Natural killer cell (primary cell): ENCODE results near the gene NCK2. TPM values are rescaled to one million over a fixed set of nuclear protein-coding genes. Genes with fewer than 3 reads are reported as not detected.

Experiments used
- ATAC-seq, 3 donors: fragments of 150-1000 bp in 2 of 3; fragments of 200-7000 bp in 1 of 3; cut with Tn5 transposase; 1 replicate in 1 of 3; 2 replicates in 2 of 3; pipeline ENCODE4 v1.10.0; 2021; ENCODE audit warnings: mild to moderate bottlenecking in 2 of 3, moderate library complexity in 2 of 3
- DNase-seq, 2 donors: peaks; one replicate each; pipeline versions ENCODE4 v3.0.0 to v3.0.0-alpha.2; 2013 to 2021; ENCODE audit warnings: mixed read lengths in 1 of 2
- H3K27ac ChIP-seq: one replicate; pipeline ENCODE4 v1.5.1; 2013; ENCODE audit warnings: mild to moderate bottlenecking, low read length
- H3K27me3 ChIP-seq: one replicate; pipeline ENCODE4 v1.6.1; 2013; ENCODE audit warnings: low read length; ENCODE audit not compliant: control insufficient read depth, insufficient read depth
- H3K36me3 ChIP-seq: one replicate; pipeline ENCODE4 v1.6.1; 2013; ENCODE audit warnings: low read length; ENCODE audit not compliant: control insufficient read depth, insufficient read depth
- H3K4me1 ChIP-seq: one replicate; pipeline ENCODE4 v1.6.1; 2013; ENCODE audit warnings: low read length; ENCODE audit not compliant: control insufficient read depth, insufficient read depth
- H3K4me3 ChIP-seq: one replicate; pipeline ENCODE4 v1.5.1; 2013; ENCODE audit warnings: low read length
- H3K9me3 ChIP-seq: one replicate; pipeline ENCODE4 v1.6.1; 2013; ENCODE audit warnings: low read length; ENCODE audit not compliant: control insufficient read depth, insufficient read depth
- H3K27ac Mint-ChIP-seq, 2 donors: one replicate each; pipeline ENCODE4 v1.8.0; 2022; ENCODE audit warnings: mild to moderate bottlenecking in 2 of 2, mixed read lengths in 2 of 2, moderate library complexity in 1 of 2
- H3K27me3 Mint-ChIP-seq, 2 donors: one replicate each; pipeline ENCODE4 v1.8.0; 2022; ENCODE audit warnings: low read depth in 2 of 2, mixed read lengths in 2 of 2
- H3K36me3 Mint-ChIP-seq: one replicate; pipeline ENCODE4 v1.8.0; 2022; ENCODE audit warnings: mixed read lengths
- H3K4me1 Mint-ChIP-seq, 2 donors: one replicate each; pipeline ENCODE4 v1.8.0; 2022; ENCODE audit warnings: mixed read lengths in 2 of 2
- H3K4me3 Mint-ChIP-seq: one replicate; pipeline ENCODE4 v1.8.0; 2022; ENCODE audit warnings: mild to moderate bottlenecking, moderate library complexity, mixed read lengths
- H3K9me3 Mint-ChIP-seq, 2 donors: one replicate each; pipeline ENCODE4 v1.8.0; 2022; ENCODE audit warnings: mixed read lengths in 2 of 2
- WGBS: methylation state at CpG from one replicate; pipeline ENCODE4 v1.1.7; 2013; ENCODE audit warnings: missing lambda C conversion rate; ENCODE audit not compliant: insufficient coverage; 5-methylcytosine and 5-hydroxymethylcytosine counted together
- intact Hi-C: fragments of 100-400 bp; cut with micrococcal nuclease; formaldehyde crosslinking; loops from one replicate; pipeline ENCODE4 v1.14.2; 2022
- total RNA-seq, 4 donors: library from RNA; stranded (reverse); fragments of 120-200 nt in 1 of 4; gene quantifications; one replicate each; pipeline versions ENCODE4 v1.2.3 to v1.2.4, GENCODE V29; 2013 to 2022
- TF ChIP-seq, protein P1 (sequence below): fragments of 200-600 bp; IDR thresholded peaks from one replicate; pipeline ENCODE4 v1.8.0; 2022; ENCODE audit warnings: antibody characterized with exemption

Gene NCK2
- total RNA-seq, 3 donors from 2014 or later (not counting 1 experiment from before 2014, with no cell fraction given): 34.1 to 50.8 (median 43.0) TPM

DNA sequence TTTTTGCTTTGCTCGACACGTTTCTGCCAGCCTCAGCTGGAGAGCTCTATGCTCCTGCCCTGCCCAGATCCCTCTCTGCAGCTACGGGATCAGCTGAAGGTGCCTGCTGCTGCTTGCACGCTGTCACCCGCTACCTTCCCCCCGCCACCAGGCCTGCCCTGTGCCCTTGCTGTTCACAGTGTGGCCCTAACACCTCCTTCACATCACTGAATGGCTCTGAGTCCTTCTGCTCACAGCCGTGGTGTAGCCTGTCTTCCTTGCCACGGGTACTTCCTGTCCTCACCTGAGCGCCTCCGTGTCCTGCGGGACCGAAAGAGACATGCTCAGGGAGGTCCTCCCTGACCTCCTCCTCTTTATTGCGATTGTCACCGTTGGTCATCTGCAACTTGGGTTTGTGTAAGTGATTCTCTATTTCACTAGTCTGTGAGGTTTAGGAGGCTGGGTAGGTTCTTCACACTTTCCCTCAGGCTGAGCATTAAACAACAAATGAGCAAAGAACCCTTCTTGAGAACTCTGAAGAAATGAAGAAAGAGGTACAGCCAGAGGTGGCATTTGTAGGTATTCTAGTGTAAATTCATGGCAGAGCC, 127.5 kb downstream of the NCK2 start:
- Histone ChIP-seq H3K4me3 (no peak overlapping the region), H3K4me1 (peaks cover 50% of the 10 kb centered on the region), H3K9me3 (no peaks in the 10 kb centered on the region), H3K27ac (no peak overlapping the region), H3K36me3 (no peaks in the 10 kb centered on the region), H3K27me3 (no peaks in the 10 kb centered on the region)
- peak in 1 of 2 donors; percentile 58 for DNase-seq
- H3K27ac Mint-ChIP-seq: peak overlapping the region; percentile 75 to 83
- no peaks in the 10 kb centered on the region for H3K36me3 Mint-ChIP-seq
- H3K4me1 Mint-ChIP-seq: peaks cover 61 to 72% of the 10 kb centered on the region in 2 donors
- 63% methylated on average over 14 of the region's 14 CpGs for WGBS
- intact Hi-C loops: loop anchor here (5.0 kb wide), 1 partner anchor 75 kb away; no protein-coding TSS in a partner anchor
- ATAC-seq: peak; percentile 42 to 56 (median 54)
- H3K27me3 Mint-ChIP-seq: no peaks in the 10 kb centered on the region
- no peak overlapping the region for H3K4me3 Mint-ChIP-seq
- no peaks in the 10 kb centered on the region for H3K9me3 Mint-ChIP-seq
- TF ChIP-seq, protein P1, sequence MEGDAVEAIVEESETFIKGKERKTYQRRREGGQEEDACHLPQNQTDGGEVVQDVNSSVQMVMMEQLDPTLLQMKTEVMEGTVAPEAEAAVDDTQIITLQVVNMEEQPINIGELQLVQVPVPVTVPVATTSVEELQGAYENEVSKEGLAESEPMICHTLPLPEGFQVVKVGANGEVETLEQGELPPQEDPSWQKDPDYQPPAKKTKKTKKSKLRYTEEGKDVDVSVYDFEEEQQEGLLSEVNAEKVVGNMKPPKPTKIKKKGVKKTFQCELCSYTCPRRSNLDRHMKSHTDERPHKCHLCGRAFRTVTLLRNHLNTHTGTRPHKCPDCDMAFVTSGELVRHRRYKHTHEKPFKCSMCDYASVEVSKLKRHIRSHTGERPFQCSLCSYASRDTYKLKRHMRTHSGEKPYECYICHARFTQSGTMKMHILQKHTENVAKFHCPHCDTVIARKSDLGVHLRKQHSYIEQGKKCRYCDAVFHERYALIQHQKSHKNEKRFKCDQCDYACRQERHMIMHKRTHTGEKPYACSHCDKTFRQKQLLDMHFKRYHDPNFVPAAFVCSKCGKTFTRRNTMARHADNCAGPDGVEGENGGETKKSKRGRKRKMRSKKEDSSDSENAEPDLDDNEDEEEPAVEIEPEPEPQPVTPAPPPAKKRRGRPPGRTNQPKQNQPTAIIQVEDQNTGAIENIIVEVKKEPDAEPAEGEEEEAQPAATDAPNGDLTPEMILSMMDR: no peak

DNA sequence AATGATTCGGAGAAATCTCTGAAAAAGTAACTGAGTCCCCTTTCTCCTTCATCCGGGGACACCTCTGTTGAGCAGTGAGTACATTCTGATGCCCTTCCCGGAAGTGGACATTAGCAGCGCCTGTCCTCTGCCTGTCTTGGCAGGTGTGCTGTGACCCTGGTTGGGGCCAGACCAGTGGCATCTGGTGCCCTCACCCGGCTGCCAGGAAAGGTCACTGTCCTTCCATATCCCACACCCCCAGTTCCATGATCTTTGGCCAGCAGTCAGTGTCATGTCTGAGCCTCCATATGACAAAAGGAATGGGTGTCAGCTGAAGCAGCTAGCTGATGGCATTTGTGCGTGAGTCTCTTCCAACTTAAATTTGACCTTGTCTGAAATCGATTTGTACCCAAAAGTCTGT, 128.1 kb downstream of the NCK2 start:
- H3K27ac ChIP-seq: no peak overlapping the region
- H3K4me1 ChIP-seq: peaks cover 54% of the 10 kb centered on the region
- no peaks in the 10 kb centered on the region for H3K9me3 ChIP-seq
- H3K27ac Mint-ChIP-seq: peak overlapping the region; percentile 75 to 83
- H3K36me3 ChIP-seq: no peaks in the 10 kb centered on the region
- H3K27me3 ChIP-seq: no peaks in the 10 kb centered on the region
- H3K4me3 ChIP-seq: no peak overlapping the region
- no peaks in the 10 kb centered on the region for H3K27me3 Mint-ChIP-seq
- TF ChIP-seq, protein P1: no peak
- H3K4me1 Mint-ChIP-seq: peaks cover 61 to 72% of the 10 kb centered on the region in 2 donors
- H3K36me3 Mint-ChIP-seq: no peaks in the 10 kb centered on the region
- no peak overlapping the region for H3K4me3 Mint-ChIP-seq
- DNase-seq: no peak
- 89% methylated on average over 7 of the region's 7 CpGs for WGBS
- no peaks in the 10 kb centered on the region for H3K9me3 Mint-ChIP-seq
- intact Hi-C loops: loop anchor here (5.0 kb wide), 1 partner anchor 76 kb away; no protein-coding TSS in a partner anchor
- ATAC-seq: no peak

- Mint-ChIP-seq H3K4me3 (no peak overlapping the region), H3K4me1 (peaks cover 61 to 72% of the 10 kb centered on the region in 2 donors), H3K27me3 (no peaks in the 10 kb centered on the region), H3K9me3 (no peaks in the 10 kb centered on the region), H3K27ac (peak overlapping the region; percentile 75 to 83), H3K36me3 (no peaks in the 10 kb centered on the region)
- Histone ChIP-seq H3K36me3 (no peaks in the 10 kb centered on the region), H3K4me3 (no peak overlapping the region), H3K27ac (no peak overlapping the region), H3K27me3 (no peaks in the 10 kb centered on the region), H3K9me3 (no peaks in the 10 kb centered on the region), H3K4me1 (peaks cover 59% of the 10 kb centered on the region)
- WGBS: 53% methylated on average over 5 of the region's 5 CpGs
- DNase-seq (no peak), ATAC-seq (no peak)
- TF ChIP-seq, protein P1: no peak
- intact Hi-C loops: loop anchor here (5.0 kb wide), 1 partner anchor 76 kb away; no protein-coding TSS in a partner anchor
Observed at GRCh38 chr2:105873281-105873680, 128.6 kb downstream of the NCK2 start.
